Osteoblast (primary cell): ENCODE measurements around the gene OPCML. TPM values are rescaled to one million over a fixed set of nuclear protein-coding genes. Genes with fewer than 3 reads are reported as not detected.

Source experiments
- DNase-seq: peaks from one replicate; pipeline ENCODE4 v3.0.0; 2011; ENCODE audit warnings: low spot score, mixed read lengths; ENCODE audit not compliant: insufficient read length; ENCODE audit errors: missing footprints
- H2AFZ ChIP-seq: 2 replicates; pipeline ENCODE4 v1.6.0; 2011; ENCODE audit warnings: mild to moderate bottlenecking, low read length
- H3K27ac ChIP-seq: 2 replicates; pipeline ENCODE4 v1.5.1; 2011; ENCODE audit warnings: mild to moderate bottlenecking, low read depth, low read length, moderate library complexity
- H3K27me3 ChIP-seq: 2 replicates; pipeline ENCODE4 v1.6.0; 2012; ENCODE audit warnings: mild to moderate bottlenecking, control low read depth, inconsistent platforms, low read length, moderate library complexity; ENCODE audit not compliant: insufficient read depth
- H3K36me3 ChIP-seq: 2 replicates; pipeline ENCODE4 v1.5.1; 2011; ENCODE audit warnings: mild to moderate bottlenecking, low read length, control low read depth, moderate library complexity; ENCODE audit not compliant: insufficient read depth
- H3K4me1 ChIP-seq: 2 replicates; pipeline ENCODE4 v1.5.1; 2011; ENCODE audit warnings: mild to moderate bottlenecking, low read length, control low read depth, moderate library complexity; ENCODE audit not compliant: insufficient read depth
- H3K4me2 ChIP-seq: 2 replicates; pipeline ENCODE4 v1.6.0; 2011; ENCODE audit warnings: mild to moderate bottlenecking, low read length; ENCODE audit not compliant: insufficient read depth
- H3K4me3 ChIP-seq: fragments of 200-600 bp; sonication (generic); 3 replicates; pipeline ENCODE4 v1.5.1; 2012; ENCODE audit warnings: mild to moderate bottlenecking, low read length, inconsistent platforms; ENCODE audit not compliant: insufficient read depth
- H3K79me2 ChIP-seq: 2 replicates; pipeline ENCODE4 v1.6.0; 2012; ENCODE audit warnings: mild to moderate bottlenecking, low read length, control low read depth, inconsistent platforms; ENCODE audit not compliant: insufficient read depth
- H3K9me3 ChIP-seq: 2 replicates; pipeline ENCODE4 v1.5.1; 2011; ENCODE audit warnings: low read depth, low read length, control low read depth
- H4K20me1 ChIP-seq: 2 replicates; pipeline ENCODE4 v1.6.0; 2012; ENCODE audit warnings: mild to moderate bottlenecking, low read length, control low read depth; ENCODE audit not compliant: insufficient read depth
- CTCF ChIP-seq: IDR thresholded peaks from 2 replicates; pipeline ENCODE4 v1.5.1; 2011; ENCODE audit warnings: mild to moderate bottlenecking, low read depth, low read length, moderate library complexity; ENCODE audit errors: extremely low read depth
- total RNA-seq: library from RNA; depleted of rRNA; stranded (reverse); fragments of >200 nt; gene quantifications from 2 replicates; pipeline ENCODE4 v1.2.3, GENCODE V29; 2012

The OPCML gene
- total RNA-seq, 1 donor, result 0.36 TPM

- H3K4me1 ChIP-seq, result no peaks in the 10 kb centered on the region
- no peak overlapping the region for H3K4me2 ChIP-seq
- no peak overlapping the region for H2AFZ ChIP-seq
- no peaks in the 10 kb centered on the region for H3K9me3 ChIP-seq
- no peaks in the 10 kb centered on the region for H3K36me3 ChIP-seq
- no peaks in the 10 kb centered on the region for H4K20me1 ChIP-seq
- H3K4me3 ChIP-seq, result no peak overlapping the region
- H3K79me2 ChIP-seq, result no peaks in the 10 kb centered on the region
- H3K27ac ChIP-seq, result no peak overlapping the region
- DNase-seq, result no peak
- no peaks in the 10 kb centered on the region for H3K27me3 ChIP-seq
- no peak for TF ChIP-seq CTCF
Observed at GRCh38 chr11:133560472-133560855, 28.2 kb upstream of the OPCML start.

GRCh38 chr11:133559833-133560471 lies 27.7 kb upstream of the OPCML start:
- H3K4me1 ChIP-seq, result no peaks in the 10 kb centered on the region
- no peaks in the 10 kb centered on the region for H3K79me2 ChIP-seq
- no peak for TF ChIP-seq CTCF
- H3K36me3 ChIP-seq, result no peaks in the 10 kb centered on the region
- H3K4me2 ChIP-seq, result no peak overlapping the region
- H3K9me3 ChIP-seq, result no peaks in the 10 kb centered on the region
- H2AFZ ChIP-seq, result no peak overlapping the region
- H3K27ac ChIP-seq, result no peak overlapping the region
- DNase-seq, result no peak
- no peaks in the 10 kb centered on the region for H4K20me1 ChIP-seq
- no peak overlapping the region for H3K4me3 ChIP-seq
- H3K27me3 ChIP-seq, result no peaks in the 10 kb centered on the region

GRCh38 chr11:133559382-133559781 lies 27.1 kb upstream of the OPCML start:
- no peak overlapping the region for H3K4me2 ChIP-seq
- no peak for TF ChIP-seq CTCF
- no peaks in the 10 kb centered on the region for H3K4me1 ChIP-seq
- no peak overlapping the region for H3K4me3 ChIP-seq
- no peak for DNase-seq
- H3K27me3 ChIP-seq, result no peaks in the 10 kb centered on the region
- no peaks in the 10 kb centered on the region for H3K36me3 ChIP-seq
- no peaks in the 10 kb centered on the region for H4K20me1 ChIP-seq
- H3K9me3 ChIP-seq, result no peaks in the 10 kb centered on the region
- H3K27ac ChIP-seq, result no peak overlapping the region
- H3K79me2 ChIP-seq, result no peaks in the 10 kb centered on the region
- H2AFZ ChIP-seq, result no peak overlapping the region

- no peak overlapping the region for H3K4me3 ChIP-seq
- H3K4me2 ChIP-seq, result no peak overlapping the region
- DNase-seq, result no peak
- H2AFZ ChIP-seq, result no peak overlapping the region
- no peaks in the 10 kb centered on the region for H3K36me3 ChIP-seq
- H3K27ac ChIP-seq, result no peak overlapping the region
- H3K9me3 ChIP-seq, result no peaks in the 10 kb centered on the region
- H3K79me2 ChIP-seq, result no peaks in the 10 kb centered on the region
- TF ChIP-seq CTCF, result no peak
- H3K27me3 ChIP-seq, result no peaks in the 10 kb centered on the region
- no peaks in the 10 kb centered on the region for H4K20me1 ChIP-seq
- H3K4me1 ChIP-seq, result no peaks in the 10 kb centered on the region
Observed at GRCh38 chr11:133555034-133555433, 22.7 kb upstream of the OPCML start.
